Fibroblast of pulmonary artery (primary cell): ENCODE data around the gene PTPN4.
A peak's percentile ranks its signal among the peaks of the same experiment; 100 is the strongest.
"Not testable (repeated sequence)": the region's sequence is repeated elsewhere in the genome, so short reads cannot be mapped to it uniquely, and the experiment has no call there.

ENCODE experiments used
- DNase-seq: peaks from one replicate; pipeline ENCODE4 v3.0.0-alpha.2; 2010; ENCODE audit warnings: low read depth
- H3K4me3 ChIP-seq: replicated peaks from 2 replicates; pipeline ENCODE4 v1.5.1; 2011; ENCODE audit warnings: low read depth, mild to moderate bottlenecking, control low read depth, low read length, moderate library complexity
- CTCF ChIP-seq: IDR thresholded peaks from 2 replicates; pipeline ENCODE4 v1.5.1; 2011; ENCODE audit warnings: mild to moderate bottlenecking, control low read depth, low read length, inconsistent platforms; ENCODE audit errors: missing control alignments

PTPN4 gene

DNA sequence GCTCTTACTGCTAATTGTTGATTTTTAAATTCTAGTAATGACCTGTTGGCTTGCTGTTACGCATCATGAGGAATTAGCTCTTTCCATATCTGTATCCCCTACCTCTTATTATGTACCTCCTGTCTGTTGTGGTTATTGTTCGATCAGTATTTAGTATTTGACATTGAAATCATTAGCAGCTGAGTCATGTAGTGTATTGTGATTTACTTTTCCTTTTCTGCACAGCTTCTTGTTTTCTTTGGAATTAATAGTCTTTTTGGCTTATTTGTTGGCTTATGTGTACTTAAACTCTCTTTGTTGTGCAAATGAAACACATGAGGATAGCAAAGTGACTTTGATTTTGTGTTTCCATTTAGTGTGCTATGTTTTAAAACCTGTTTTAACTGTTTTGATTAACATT lies 257.5 kb downstream of the PTPN4 start:
- no peak overlapping the region for H3K4me3 ChIP-seq
- no peak for TF ChIP-seq CTCF
- no peak for DNase-seq

- DNase-seq: no peak
- H3K4me3 ChIP-seq: no peak overlapping the region
- no peak for TF ChIP-seq CTCF
Observed at GRCh38 chr2:120018549-120018948, 258.8 kb downstream of the PTPN4 start.

DNA sequence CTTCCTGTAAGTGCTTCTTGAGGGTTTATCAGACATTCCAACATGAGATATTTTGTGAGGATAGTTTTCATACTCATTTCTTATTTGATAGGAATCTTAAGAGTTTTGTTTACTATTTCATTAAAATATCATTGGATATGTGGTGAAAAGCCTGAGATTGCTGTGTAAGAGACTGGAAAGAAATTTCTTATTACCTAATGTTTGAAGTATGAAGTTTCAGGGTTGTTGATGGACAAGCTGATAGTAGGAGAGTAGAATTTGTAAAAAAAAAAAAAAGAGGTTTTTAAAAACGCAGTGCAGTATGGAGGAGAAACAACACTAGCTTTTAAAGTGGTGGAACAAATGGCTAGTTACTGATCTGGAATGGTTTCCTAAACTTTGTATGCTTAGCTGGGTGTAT lies 260.8 kb downstream of the PTPN4 start:
- DNase-seq: no peak
- no peak overlapping the region for H3K4me3 ChIP-seq
- TF ChIP-seq CTCF: no peak

GRCh38 chr2:120022505-120022904 lies 262.8 kb downstream of the PTPN4 start:
- not testable (repeated sequence) for DNase-seq

DNA sequence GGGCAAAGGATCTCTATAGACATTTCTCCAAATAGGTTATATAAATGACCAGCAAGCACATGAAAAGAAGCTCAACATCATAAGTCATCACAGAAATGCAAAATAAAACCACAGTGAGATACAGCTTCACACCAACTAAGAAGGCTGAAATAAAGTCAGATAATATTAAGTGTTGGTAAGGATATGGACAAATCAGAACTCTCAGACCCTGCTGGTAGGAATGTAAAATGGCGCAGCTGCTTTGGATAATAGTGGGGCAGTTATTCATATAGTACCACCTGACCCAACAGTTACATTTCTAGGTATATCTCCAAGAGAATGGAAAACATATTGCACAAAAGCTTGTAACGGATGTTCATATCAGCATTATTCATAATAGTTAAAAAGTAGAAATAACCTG lies 267.2 kb downstream of the PTPN4 start:
- peak; percentile 33 for TF ChIP-seq CTCF
- no peak for DNase-seq
- H3K4me3 ChIP-seq: no peak overlapping the region

More at GRCh38 chr2:120022505-120022904, 262.8 kb downstream of the PTPN4 start:
- not testable (repeated sequence) for H3K4me3 ChIP-seq

- no peak overlapping the region for H3K4me3 ChIP-seq
- no peak for DNase-seq
- TF ChIP-seq CTCF: no peak
Observed at GRCh38 chr2:120028795-120029194, 269.1 kb downstream of the PTPN4 start.

GRCh38 chr2:120029672-120030640 lies 270.2 kb downstream of the PTPN4 start:
- no peak for DNase-seq

More at GRCh38 chr2:120029672-120030640, 270.2 kb downstream of the PTPN4 start:
- no peak for TF ChIP-seq CTCF
- no peak overlapping the region for H3K4me3 ChIP-seq
